Epithelial cell of esophagus (primary cell): ENCODE results near the gene PRPH.

Source experiments
- DNase-seq: peaks from one replicate; pipeline ENCODE4 v3.0.0; 2010; ENCODE audit warnings: low read depth
- H3K4me3 ChIP-seq: 2 replicates; pipeline ENCODE4 v1.5.1; 2011; ENCODE audit warnings: mild to moderate bottlenecking, low read length, control low read depth
- CTCF ChIP-seq: IDR thresholded peaks from 2 replicates; pipeline ENCODE4 v1.5.1; 2011; ENCODE audit warnings: low read depth, mild to moderate bottlenecking, low read length, control low read depth, inconsistent platforms; ENCODE audit not compliant: insufficient read depth; ENCODE audit errors: missing control alignments

The PRPH gene

GRCh38 chr12:49327368-49327767, 32.4 kb downstream of the PRPH start:
- no peak overlapping the region for H3K4me3 ChIP-seq
- no peak for DNase-seq
- no peak for TF ChIP-seq CTCF

- DNase-seq = no peak
- TF ChIP-seq CTCF = no peak
- no peak overlapping the region for H3K4me3 ChIP-seq
These were observed 32.9 kb downstream of the PRPH start for GRCh38 chr12:49327887-49328286.

GRCh38 chr12:49328816-49329215, 33.9 kb downstream of the PRPH start:
- no peak overlapping the region for H3K4me3 ChIP-seq
- DNase-seq = no peak
- TF ChIP-seq CTCF = no peak

GRCh38 chr12:49330032-49330619, 35.2 kb downstream of the PRPH start:
- TF ChIP-seq CTCF = no peak

GRCh38 chr12:49330631-49331379, 35.9 kb downstream of the PRPH start:
- H3K4me3 ChIP-seq = no peak overlapping the region
- no peak for DNase-seq
- TF ChIP-seq CTCF = no peak

More at GRCh38 chr12:49330032-49330619, 35.2 kb downstream of the PRPH start:
- DNase-seq = no peak
- no peak overlapping the region for H3K4me3 ChIP-seq

- no peak overlapping the region for H3K4me3 ChIP-seq
- TF ChIP-seq CTCF = peak; percentile 84
- DNase-seq = peak; percentile 77
These were observed 36.7 kb downstream of the PRPH start for GRCh38 chr12:49331380-49332222.
